Measurements from ENCODE around the gene FEV.

GRCh38 chr2:218991674-218992168 lies 6.7 kb upstream of the FEV start:
- TF ChIP-seq CTCF (IDR thresholded peaks at IDR 0.05; ENCODE audit: low read length), result no peak
- TF ChIP-seq EZH2 (optimal IDR thresholded peaks at IDR 0.05; ENCODE audit: low read depth, low read length), result no peak
